PC-3 (cell line): Measurements from ENCODE around the gene RBM14. TPM values are rescaled to one million over a fixed set of nuclear protein-coding genes. Genes with fewer than 3 reads are reported as not detected.

Experiments used
- ATAC-seq: fragments of 200-7000 bp; cut with Tn5 transposase; 2 replicates; pipeline ENCODE4 v1.9.1; 2020; ENCODE audit warnings: mild to moderate bottlenecking, moderate library complexity
- BruUV-seq: library from RNA; stranded (reverse); fragments of 400-500 nt; replicated peaks from 2 replicates; lab custom pipeline; 2021; lab: Mats Ljungman, UMichigan
- CTCF ChIA-PET: fragments of 300-600 bp; sonication (Branson Sonifier 250); formaldehyde crosslinking; loops from one replicate; lab custom pipeline; 2022; ENCODE audit warnings: antibody characterized with exemption; lab: Charles Lee
- POLR2A ChIA-PET: fragments of 300-600 bp; sonication (Branson Sonifier 250); formaldehyde crosslinking; loops from one replicate; lab custom pipeline; 2022; ENCODE audit warnings: antibody characterized with exemption; ENCODE audit not compliant: unreplicated experiment; lab: Charles Lee
- DNase-seq: peaks from one replicate; pipeline ENCODE4 v3.0.0-alpha.2; 2015
- H2AFZ ChIP-seq: fragments of 300-600 bp; sonication (generic); 2 replicates; pipeline ENCODE4 v1.6.0; 2016; ENCODE audit warnings: antibody characterized with exemption, low read length
- H3F3A ChIP-seq: fragments of 300-600 bp; sonication (generic); one replicate; pipeline ENCODE4 v1.6.0; 2017; ENCODE audit warnings: antibody characterized with exemption, low read length, control low read depth, mild to moderate bottlenecking; ENCODE audit not compliant: unreplicated experiment
- H3K27ac ChIP-seq: fragments of 300-600 bp; sonication (generic); 2 replicates; pipeline ENCODE4 v1.5.1; 2016; ENCODE audit warnings: mild to moderate bottlenecking, low read length
- H3K27me3 ChIP-seq: fragments of 300-600 bp; sonication (generic); 2 replicates; pipeline ENCODE4 v1.6.1; 2016; ENCODE audit warnings: low read length, mixed read lengths
- H3K36me3 ChIP-seq: fragments of 300-600 bp; sonication (generic); 2 replicates; pipeline ENCODE4 v1.6.1; 2016; ENCODE audit warnings: low read depth, mixed run types, low read length, mixed read lengths
- H3K4me1 ChIP-seq: fragments of 300-600 bp; sonication (generic); 2 replicates; pipeline ENCODE4 v1.5.1; 2016; ENCODE audit warnings: low read length; ENCODE audit not compliant: insufficient read depth
- H3K4me2 ChIP-seq: fragments of 300-600 bp; sonication (generic); 2 replicates; pipeline ENCODE4 v1.6.0; 2016; ENCODE audit warnings: low read length
- H3K4me3 ChIP-seq: fragments of 300-600 bp; sonication (generic); 2 replicates; pipeline ENCODE4 v1.5.1; 2016; ENCODE audit warnings: mild to moderate bottlenecking, low read length, mixed read lengths
- H3K79me2 ChIP-seq: fragments of 300-600 bp; sonication (generic); 2 replicates; pipeline ENCODE4 v1.6.1; 2017; ENCODE audit warnings: low read length, mixed read lengths
- H3K9ac ChIP-seq: fragments of 300-600 bp; sonication (generic); 2 replicates; pipeline ENCODE4 v1.6.0; 2016; ENCODE audit warnings: mild to moderate bottlenecking, low read length
- H3K9me2 ChIP-seq: fragments of 300-600 bp; sonication (generic); replicated peaks from 2 replicates; pipeline ENCODE4 v1.6.1; 2016; ENCODE audit warnings: mixed run types, low read length, mixed read lengths
- H3K9me3 ChIP-seq: fragments of 300-600 bp; sonication (generic); 2 replicates; pipeline ENCODE4 v1.6.1; 2016; ENCODE audit warnings: low read length, mixed read lengths
- H4K20me1 ChIP-seq: fragments of 300-600 bp; sonication (generic); 2 replicates; pipeline ENCODE4 v1.6.1; 2016; ENCODE audit warnings: low read length, mixed read lengths
- EZH2 ChIP-seq: fragments of 300-600 bp; sonication (generic); IDR thresholded peaks from one replicate; pipeline ENCODE4 v1.6.1; 2017; ENCODE audit warnings: antibody characterized with exemption, mild to moderate bottlenecking, low read length; ENCODE audit not compliant: unreplicated experiment
- EZH2phosphoT487 ChIP-seq: fragments of 300-600 bp; sonication (generic); IDR thresholded peaks from 2 replicates; pipeline ENCODE4 v1.6.1; 2018; ENCODE audit warnings: mild to moderate bottlenecking, antibody characterized with exemption, low read length, borderline replicate concordance
- intact Hi-C: fragments of 100-400 bp; cut with micrococcal nuclease; formaldehyde crosslinking; loops from 2 replicates; pipeline ENCODE4 v1.9.0; 2023
- total RNA-seq: library from RNA; depleted of rRNA; stranded (reverse); fragments of >200 nt; gene quantifications from 2 replicates; pipeline ENCODE4 v1.2.3, GENCODE V29; 2014
- TF ChIP-seq, protein P1 (sequence below): fragments of 300-600 bp; sonication (generic); conservative IDR thresholded peaks from 2 replicates; pipeline ENCODE4 v1.5.1; 2017; ENCODE audit warnings: antibody characterized with exemption, low read depth, mild to moderate bottlenecking, low read length

The RBM14 gene
- total RNA-seq, 1 experiment from 2014 or later: 79.3 TPM

DNA sequence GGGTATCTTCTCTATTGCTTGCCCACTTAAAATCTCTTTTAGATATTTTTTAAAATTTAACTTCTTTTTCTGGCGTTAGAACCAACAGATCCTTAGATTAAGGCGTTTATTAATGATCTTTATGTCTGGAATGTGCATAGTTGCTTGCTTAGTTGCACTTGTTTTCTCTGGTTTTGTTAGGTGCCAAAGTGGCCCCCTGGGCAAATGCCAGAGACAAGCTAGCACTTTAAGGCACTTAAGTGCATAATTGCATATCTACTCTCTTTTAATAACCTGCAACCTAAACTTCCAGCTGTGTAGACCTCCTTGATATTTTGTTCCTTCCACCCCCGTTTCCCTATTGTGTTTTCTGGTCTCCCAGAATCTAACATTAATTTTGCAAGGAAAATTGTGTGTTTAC is 25.4 kb downstream of the RBM14 start:
- H3K9me2 ChIP-seq: no peaks in the 10 kb centered on the region
- no peak overlapping the region for H3K27ac ChIP-seq
- no peaks in the 10 kb centered on the region for H3K27me3 ChIP-seq
- peak overlapping the region; percentile 95 for H3K4me3 ChIP-seq
- intact Hi-C loops: no loop called here
- no peak for TF ChIP-seq EZH2phosphoT487
- no peak for TF ChIP-seq EZH2
- TF ChIP-seq, protein P1, sequence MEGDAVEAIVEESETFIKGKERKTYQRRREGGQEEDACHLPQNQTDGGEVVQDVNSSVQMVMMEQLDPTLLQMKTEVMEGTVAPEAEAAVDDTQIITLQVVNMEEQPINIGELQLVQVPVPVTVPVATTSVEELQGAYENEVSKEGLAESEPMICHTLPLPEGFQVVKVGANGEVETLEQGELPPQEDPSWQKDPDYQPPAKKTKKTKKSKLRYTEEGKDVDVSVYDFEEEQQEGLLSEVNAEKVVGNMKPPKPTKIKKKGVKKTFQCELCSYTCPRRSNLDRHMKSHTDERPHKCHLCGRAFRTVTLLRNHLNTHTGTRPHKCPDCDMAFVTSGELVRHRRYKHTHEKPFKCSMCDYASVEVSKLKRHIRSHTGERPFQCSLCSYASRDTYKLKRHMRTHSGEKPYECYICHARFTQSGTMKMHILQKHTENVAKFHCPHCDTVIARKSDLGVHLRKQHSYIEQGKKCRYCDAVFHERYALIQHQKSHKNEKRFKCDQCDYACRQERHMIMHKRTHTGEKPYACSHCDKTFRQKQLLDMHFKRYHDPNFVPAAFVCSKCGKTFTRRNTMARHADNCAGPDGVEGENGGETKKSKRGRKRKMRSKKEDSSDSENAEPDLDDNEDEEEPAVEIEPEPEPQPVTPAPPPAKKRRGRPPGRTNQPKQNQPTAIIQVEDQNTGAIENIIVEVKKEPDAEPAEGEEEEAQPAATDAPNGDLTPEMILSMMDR: no peak
- ATAC-seq (no peak), DNase-seq (no peak)
- POLR2A ChIA-PET: interaction anchor here (0.5 kb wide), 1 partner anchor 20 kb away, joined by 3 read pairs; no protein-coding TSS in a partner anchor
- BruUV-seq: no TSS peak
- H3K36me3 ChIP-seq: peaks cover 72% of the 10 kb centered on the region
- peaks cover 43% of the 10 kb centered on the region for H3K4me1 ChIP-seq
- no peak overlapping the region for H3K9ac ChIP-seq
- CTCF ChIA-PET: interaction anchor here (0.7 kb wide), 1 partner anchor 37 kb away, joined by 3 read pairs; no protein-coding TSS in a partner anchor
- no peak overlapping the region for H2AFZ ChIP-seq
- H3F3A ChIP-seq: peaks cover 7% of the 10 kb centered on the region
- no peaks in the 10 kb centered on the region for H3K9me3 ChIP-seq
- H4K20me1 ChIP-seq: peaks cover 80% of the 10 kb centered on the region
- peak overlapping the region; percentile 94 for H3K4me2 ChIP-seq
- H3K79me2 ChIP-seq: peaks cover 97% of the 10 kb centered on the region

DNA sequence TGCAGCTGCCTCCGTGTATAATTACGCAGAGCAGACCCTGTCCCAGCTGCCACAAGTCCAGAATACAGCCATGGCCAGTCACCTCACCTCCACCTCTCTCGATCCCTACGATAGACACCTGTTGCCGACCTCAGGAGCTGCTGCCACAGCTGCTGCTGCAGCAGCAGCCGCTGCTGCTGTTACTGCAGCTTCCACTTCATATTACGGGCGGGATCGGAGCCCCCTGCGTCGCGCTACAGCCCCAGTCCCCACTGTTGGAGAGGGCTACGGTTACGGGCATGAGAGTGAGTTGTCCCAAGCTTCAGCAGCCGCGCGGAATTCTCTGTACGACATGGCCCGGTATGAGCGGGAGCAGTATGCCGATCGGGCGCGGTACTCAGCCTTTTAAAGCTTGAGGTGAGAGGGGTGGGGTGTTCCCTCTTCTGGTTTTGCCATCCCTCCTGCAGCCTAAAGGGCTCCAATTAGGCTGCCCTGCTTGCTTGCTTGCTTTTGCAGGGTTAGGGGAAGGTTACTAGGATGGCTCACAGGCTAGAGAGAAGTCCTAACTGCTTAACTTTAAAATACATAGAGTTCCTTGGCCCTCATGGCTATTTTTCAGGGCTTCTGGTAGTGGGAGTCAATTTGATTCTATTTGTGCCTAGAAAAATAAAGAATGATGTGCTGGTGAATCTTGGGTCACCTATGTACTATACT is 27.5 kb downstream of the RBM14 start:
- Histone ChIP-seq H4K20me1 (peaks cover 93% of the 10 kb centered on the region), H3K79me2 (peaks cover 100% of the 10 kb centered on the region), H3K4me3 (no peak overlapping the region), H3F3A (no peaks in the 10 kb centered on the region), H3K9me3 (no peaks in the 10 kb centered on the region), H3K36me3 (peaks cover 89% of the 10 kb centered on the region), H3K4me1 (peaks cover 35% of the 10 kb centered on the region), H3K4me2 (peak overlapping the region; percentile 20), H3K27ac (no peak overlapping the region), H3K9ac (no peak overlapping the region), H3K27me3 (no peaks in the 10 kb centered on the region), H2AFZ (no peak overlapping the region), H3K9me2 (no peaks in the 10 kb centered on the region)
- no TSS peak for BruUV-seq
- ChIA-PET CTCF (no interaction called here), POLR2A (no interaction called here)
- intact Hi-C loops: no loop called here
- TF ChIP-seq, protein P1: no peak
- TF ChIP-seq EZH2: no peak
- TF ChIP-seq EZH2phosphoT487: no peak
- DNase-seq (no peak), ATAC-seq (no peak)

DNA sequence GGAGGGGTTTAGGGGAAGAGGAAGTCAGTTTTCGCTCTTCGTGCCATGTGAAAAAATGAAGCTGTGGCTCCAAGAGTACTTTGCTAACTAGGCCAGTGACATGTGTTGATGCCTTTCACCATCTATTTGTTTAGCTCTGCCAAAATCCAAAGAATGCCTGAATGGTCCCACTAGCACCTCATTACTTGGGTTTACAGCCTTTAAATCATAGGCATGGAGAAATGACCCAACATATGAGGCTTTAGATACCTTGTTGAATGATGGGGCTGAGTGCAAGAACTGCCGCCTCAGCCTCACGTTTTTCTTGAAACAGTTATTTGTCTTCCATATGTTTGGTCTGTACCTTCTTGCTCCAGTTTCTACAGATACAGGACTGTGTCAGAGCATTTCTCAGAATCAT is 30.4 kb downstream of the RBM14 start:
- Histone ChIP-seq H3K9me3 (no peaks in the 10 kb centered on the region), H3K4me2 (no peak overlapping the region), H3K27me3 (no peaks in the 10 kb centered on the region), H3K79me2 (peaks cover 98% of the 10 kb centered on the region), H3K4me3 (no peak overlapping the region), H2AFZ (no peak overlapping the region), H3K9me2 (no peaks in the 10 kb centered on the region), H3F3A (peaks cover 6% of the 10 kb centered on the region), H3K27ac (no peak overlapping the region), H3K9ac (no peak overlapping the region), H3K4me1 (peaks cover 14% of the 10 kb centered on the region), H4K20me1 (peaks cover 76% of the 10 kb centered on the region), H3K36me3 (peaks cover 87% of the 10 kb centered on the region)
- intact Hi-C loops: no loop called here
- BruUV-seq: no TSS peak
- CTCF ChIA-PET: no interaction called here
- ATAC-seq (no peak), DNase-seq (no peak)
- POLR2A ChIA-PET: no interaction called here
- TF ChIP-seq, protein P1: no peak
- TF ChIP-seq EZH2 (no peak), EZH2phosphoT487 (no peak)
